ENCODE measurements around the gene RSPH3. TPM values are rescaled to one million over a fixed set of nuclear protein-coding genes. Genes with fewer than 3 reads are reported as not detected.

RSPH3 gene
- total and polyA plus RNA-seq, 2 of the 8 experiments (the other 6 are each of a cell fraction or from before 2014, with no cell fraction given), result 0.60 to 2.7 TPM

- peak; percentile 85 for TF ChIP-seq TAF7 (optimal IDR thresholded peaks at IDR 0.05; ENCODE audit: borderline replicate concordance, low read depth, low read length)
- TF ChIP-seq ATF3 (IDR thresholded peaks at IDR 0.05; ENCODE audit: insufficient read depth, low read depth, low read length), result no peak; the same call in 1 of the 2 replicates
- no peak for TF ChIP-seq CTBP2 (IDR thresholded peaks at IDR 0.05; ENCODE audit: borderline replicate concordance, insufficient read depth, insufficient read length, low read length)
- peak; percentile 85 for TF ChIP-seq SP4 (IDR thresholded peaks at IDR 0.05; ENCODE audit: low read length)
- no peak for TF ChIP-seq ZNF274 (IDR thresholded peaks at IDR 0.05; ENCODE audit: borderline replicate concordance, extremely low read depth, low read length)
- TF ChIP-seq E2F6 (IDR thresholded peaks at IDR 0.05), result peak; percentile 95
- no peak for TF ChIP-seq BACH1 (IDR thresholded peaks at IDR 0.05; ENCODE audit: low read length)
- TF ChIP-seq CBX5 (IDR thresholded peaks at IDR 0.05; ENCODE audit: low read depth, low read length), result no peak
- TF ChIP-seq TCF12 (IDR thresholded peaks at IDR 0.05; ENCODE audit: low read depth, low read length), result no peak
- TF ChIP-seq MAFK (IDR thresholded peaks at IDR 0.05; ENCODE audit: low read depth, low read length), result no peak
- TF ChIP-seq SIRT6 (IDR thresholded peaks at IDR 0.05; ENCODE audit: low read length), result no peak
- TF ChIP-seq SP1 (IDR thresholded peaks at IDR 0.05; ENCODE audit: low read depth, low read length), result peak; percentile 78
- no peak for TF ChIP-seq BCL11A (IDR thresholded peaks at IDR 0.05; ENCODE audit: low read depth in 2 of 2, low read length in 2 of 2)
- no peak for TF ChIP-seq FOSL1 (IDR thresholded peaks at IDR 0.05; ENCODE audit: insufficient read depth, low read depth, low read length)
- peak; percentile 95 for TF ChIP-seq PHF8 (conservative IDR thresholded peaks at IDR 0.05; ENCODE audit: low read depth, low read length)
- TF ChIP-seq KDM1A (IDR thresholded peaks at IDR 0.05; ENCODE audit: borderline replicate concordance, low read length), result no peak
- no peak for TF ChIP-seq SP2 (IDR thresholded peaks at IDR 0.05; ENCODE audit: low read length)
- no peak for TF ChIP-seq HDAC6 (IDR thresholded peaks at IDR 0.05; ENCODE audit: low read depth, low read length)
- no peak for TF ChIP-seq POU5F1 (IDR thresholded peaks at IDR 0.05; ENCODE audit: low read depth, low read length)
- TF ChIP-seq EGR1 (IDR thresholded peaks at IDR 0.05; ENCODE audit: borderline replicate concordance, low read depth, low read length), result peak; percentile 88; the same call in 1 of the 2 replicates
- TF ChIP-seq EP300 (IDR thresholded peaks at IDR 0.05; ENCODE audit: borderline replicate concordance in 1 of 2, low read depth in 2 of 2, low read length in 2 of 2), result no peak
- peak; percentile 81 for TF ChIP-seq NRF1 (IDR thresholded peaks at IDR 0.05; ENCODE audit: low read depth, low read length)
- no peak for TF ChIP-seq RXRA (IDR thresholded peaks at IDR 0.05; ENCODE audit: insufficient read depth, low read depth, low read length)
- no peak for TF ChIP-seq NANOG (IDR thresholded peaks at IDR 0.05; ENCODE audit: insufficient read depth, low read depth, low read length, poor library complexity, severe bottlenecking)
Measured at GRCh38 chr6:158999666-159000403, at the start of gene RSPH3 (continued).

All from H1 (cell line).